ENCODE data around the gene KAT2A.
A peak's percentile ranks its signal among the peaks of the same experiment; 100 is the strongest.

KAT2A gene

DNA sequence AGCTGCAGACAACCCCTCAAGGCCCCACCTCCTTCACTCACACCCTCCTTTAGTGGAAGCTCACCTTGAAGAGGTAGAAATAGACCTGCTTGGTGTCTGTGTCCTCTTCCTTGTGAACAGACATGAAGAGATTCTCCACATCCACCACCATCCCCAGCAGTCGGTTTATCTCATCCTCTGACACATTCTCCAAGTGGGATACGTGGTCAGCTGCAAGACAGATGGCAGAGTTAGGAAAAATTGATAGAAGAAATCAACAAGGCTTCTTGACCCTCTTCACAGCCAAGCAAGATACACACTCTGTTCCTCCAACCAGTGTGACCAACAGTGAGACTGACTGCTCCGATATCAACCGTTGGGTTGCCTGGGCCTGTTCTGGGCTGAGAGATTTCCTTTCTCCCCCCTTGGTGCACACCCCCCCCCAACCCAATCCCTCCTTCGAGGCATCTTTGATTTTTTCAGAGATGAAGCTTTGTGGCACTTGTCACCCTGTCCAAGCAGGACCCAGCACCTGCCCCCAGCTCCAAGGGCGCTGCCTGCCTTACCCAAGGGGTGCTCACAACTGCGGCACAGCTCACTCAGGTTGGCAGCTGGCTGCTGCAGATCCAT lies 902 bp downstream of the KAT2A start:
- CTCF ChIA-PET, result interaction anchor here (0.6 to 1.3 kb wide), 3 partner anchors 19 to 75 kb away, joined by 3 to 4 read pairs (median 3); no protein-coding TSS in a partner anchor
- peak overlapping the region; percentile 71 for H3K27ac ChIP-seq
- TF ChIP-seq, protein P1, sequence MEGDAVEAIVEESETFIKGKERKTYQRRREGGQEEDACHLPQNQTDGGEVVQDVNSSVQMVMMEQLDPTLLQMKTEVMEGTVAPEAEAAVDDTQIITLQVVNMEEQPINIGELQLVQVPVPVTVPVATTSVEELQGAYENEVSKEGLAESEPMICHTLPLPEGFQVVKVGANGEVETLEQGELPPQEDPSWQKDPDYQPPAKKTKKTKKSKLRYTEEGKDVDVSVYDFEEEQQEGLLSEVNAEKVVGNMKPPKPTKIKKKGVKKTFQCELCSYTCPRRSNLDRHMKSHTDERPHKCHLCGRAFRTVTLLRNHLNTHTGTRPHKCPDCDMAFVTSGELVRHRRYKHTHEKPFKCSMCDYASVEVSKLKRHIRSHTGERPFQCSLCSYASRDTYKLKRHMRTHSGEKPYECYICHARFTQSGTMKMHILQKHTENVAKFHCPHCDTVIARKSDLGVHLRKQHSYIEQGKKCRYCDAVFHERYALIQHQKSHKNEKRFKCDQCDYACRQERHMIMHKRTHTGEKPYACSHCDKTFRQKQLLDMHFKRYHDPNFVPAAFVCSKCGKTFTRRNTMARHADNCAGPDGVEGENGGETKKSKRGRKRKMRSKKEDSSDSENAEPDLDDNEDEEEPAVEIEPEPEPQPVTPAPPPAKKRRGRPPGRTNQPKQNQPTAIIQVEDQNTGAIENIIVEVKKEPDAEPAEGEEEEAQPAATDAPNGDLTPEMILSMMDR (conservative IDR thresholded peaks at IDR 0.05; ENCODE audit: low read depth), result no peak
- POLR2A ChIA-PET (ENCODE audit: low non-redundant PET), result interaction anchor here (0.5 to 1.2 kb wide), 5 partner anchors 9 to 286 kb away, joined by 3 to 9 read pairs (median 4); no protein-coding TSS in a partner anchor
- DNase-seq (ENCODE audit: low spot score), result no peak

DNA sequence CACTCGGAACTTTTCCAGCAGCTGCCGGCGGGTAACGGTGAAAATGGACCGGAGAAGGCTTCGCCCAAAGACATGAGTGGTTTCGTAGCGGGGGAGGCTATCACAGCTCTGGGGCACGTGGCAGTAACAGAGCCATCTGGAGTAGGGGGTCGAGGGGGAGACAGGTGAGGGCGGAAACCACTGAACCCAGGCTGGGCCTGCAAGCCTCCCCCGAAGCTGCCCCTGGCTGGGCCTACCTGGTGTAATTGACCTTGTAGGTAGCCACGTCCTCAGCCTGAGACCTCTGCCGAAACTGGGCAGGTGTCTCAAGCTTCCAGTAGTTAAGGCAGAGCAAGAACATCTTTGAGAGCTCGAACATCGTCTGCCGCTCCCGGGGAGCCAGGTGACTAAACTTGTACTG lies 1.9 kb downstream of the KAT2A start:
- TF ChIP-seq, protein P1 (conservative IDR thresholded peaks at IDR 0.05; ENCODE audit: low read depth), result no peak
- POLR2A ChIA-PET (ENCODE audit: low non-redundant PET), result interaction anchor here (0.5 to 0.6 kb wide), 2 partner anchors 92 to 93 kb away, joined by 3 to 4 read pairs; no protein-coding TSS in a partner anchor
- DNase-seq (ENCODE audit: low spot score), result no peak
- H3K27ac ChIP-seq, result peak overlapping the region; percentile 71
- CTCF ChIA-PET, result interaction anchor here (0.6 to 2.3 kb wide), 5 partner anchors 95 to 616 kb away, joined by 3 to 19 read pairs (median 5); no protein-coding TSS in a partner anchor

DNA sequence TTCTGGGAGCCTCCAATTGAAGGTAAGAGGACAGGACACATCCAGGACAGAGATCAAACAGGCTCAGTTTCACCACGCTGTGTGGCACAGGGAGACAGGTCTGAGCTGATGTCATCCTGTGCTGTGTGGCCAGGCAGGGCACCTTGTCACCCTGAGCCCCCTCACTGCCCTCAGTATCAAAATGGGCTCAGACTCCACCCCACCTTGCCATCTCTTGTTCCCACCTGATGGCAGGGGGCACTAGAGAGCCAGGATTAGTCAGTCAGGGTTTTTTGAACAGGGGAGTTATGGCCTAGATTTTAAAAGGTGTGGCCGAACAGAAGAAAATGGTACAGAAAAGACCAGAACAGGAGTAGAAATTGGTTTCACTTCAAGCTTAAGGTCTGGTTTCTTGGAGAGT lies 2.6 kb downstream of the KAT2A start:
- ChIA-PET POLR2A (ENCODE audit: low non-redundant PET) (no interaction called here), CTCF (interaction anchor here (0.6 to 2.3 kb wide), 8 partner anchors 9 to 394 kb away, joined by 3 to 19 read pairs (median 4); no protein-coding TSS in a partner anchor)
- peak overlapping the region; percentile 71 for H3K27ac ChIP-seq
- TF ChIP-seq, protein P1 (conservative IDR thresholded peaks at IDR 0.05; ENCODE audit: low read depth), result peak; percentile 41
- no peak for DNase-seq (ENCODE audit: low spot score)

DNA sequence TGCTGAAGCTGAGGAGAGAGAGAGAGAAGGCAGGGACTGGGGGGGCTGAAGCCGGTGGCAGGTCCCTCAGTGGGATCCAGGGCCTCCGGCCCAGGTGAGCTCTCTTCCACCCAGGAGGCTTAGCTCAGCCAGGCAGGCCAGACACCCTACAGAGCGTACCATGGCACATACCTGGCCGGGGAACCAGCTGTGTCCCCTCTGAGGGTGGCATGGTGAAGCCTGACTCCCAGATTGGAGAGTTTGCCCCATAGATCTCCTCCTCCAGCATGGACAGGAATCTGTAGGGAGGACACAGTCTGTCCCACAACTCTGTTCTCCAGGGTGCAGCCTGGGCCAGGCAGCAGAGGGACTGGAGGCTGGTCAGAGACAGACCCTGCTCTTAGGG lies 3.0 kb downstream of the KAT2A start:
- DNase-seq (ENCODE audit: low spot score), result no peak
- ChIA-PET POLR2A (ENCODE audit: low non-redundant PET) (no interaction called here), CTCF (interaction anchor here (0.5 to 2.3 kb wide), 7 partner anchors 10 to 189 kb away, joined by 3 to 19 read pairs (median 3); no protein-coding TSS in a partner anchor)
- H3K27ac ChIP-seq, result peak overlapping the region; percentile 71
- TF ChIP-seq, protein P1 (conservative IDR thresholded peaks at IDR 0.05; ENCODE audit: low read depth), result no peak

DNA sequence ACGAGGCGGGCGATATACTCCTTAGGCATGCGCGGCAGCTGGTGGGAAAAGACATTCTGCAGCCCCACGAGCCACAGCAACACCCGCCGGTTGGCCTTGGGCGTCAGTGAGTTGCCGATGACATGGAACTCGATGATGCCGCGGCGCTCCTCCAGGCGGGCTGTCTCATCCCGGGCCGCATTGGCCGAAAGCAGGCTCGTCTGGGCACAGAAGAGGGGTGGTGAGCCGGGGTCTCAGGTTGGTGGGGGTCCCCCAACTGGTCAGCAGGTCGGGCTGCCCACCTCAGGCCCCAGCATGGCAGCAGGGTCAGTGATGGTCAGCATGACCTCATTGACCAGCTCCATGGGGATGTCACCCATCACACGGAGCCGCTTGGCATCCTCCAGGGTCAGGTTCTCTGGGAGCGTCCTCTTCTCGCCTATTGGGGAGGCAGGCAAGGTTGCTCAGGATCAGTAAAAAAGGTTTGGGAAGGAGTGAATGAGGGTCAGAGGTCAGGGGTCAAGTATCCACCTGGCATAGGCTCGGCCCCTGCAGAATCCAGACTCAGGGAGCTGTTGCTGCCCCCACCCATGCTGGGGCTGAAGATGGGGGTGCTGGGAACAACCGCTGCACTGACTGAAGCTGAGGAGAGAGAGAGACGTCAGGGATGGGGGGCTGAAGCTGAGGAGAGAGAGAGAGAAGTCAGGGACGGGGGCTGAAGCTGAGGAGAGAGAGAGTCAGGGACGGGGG lies 3.6 kb downstream of the KAT2A start:
- TF ChIP-seq, protein P1 (conservative IDR thresholded peaks at IDR 0.05; ENCODE audit: low read depth), result no peak
- ChIA-PET CTCF (interaction anchor here (0.5 to 2.3 kb wide), 7 partner anchors 10 to 188 kb away, joined by 3 to 19 read pairs (median 3); no protein-coding TSS in a partner anchor), POLR2A (ENCODE audit: low non-redundant PET) (no interaction called here)
- peak overlapping the region; percentile 71 for H3K27ac ChIP-seq
- no peak for DNase-seq (ENCODE audit: low spot score)

DNA sequence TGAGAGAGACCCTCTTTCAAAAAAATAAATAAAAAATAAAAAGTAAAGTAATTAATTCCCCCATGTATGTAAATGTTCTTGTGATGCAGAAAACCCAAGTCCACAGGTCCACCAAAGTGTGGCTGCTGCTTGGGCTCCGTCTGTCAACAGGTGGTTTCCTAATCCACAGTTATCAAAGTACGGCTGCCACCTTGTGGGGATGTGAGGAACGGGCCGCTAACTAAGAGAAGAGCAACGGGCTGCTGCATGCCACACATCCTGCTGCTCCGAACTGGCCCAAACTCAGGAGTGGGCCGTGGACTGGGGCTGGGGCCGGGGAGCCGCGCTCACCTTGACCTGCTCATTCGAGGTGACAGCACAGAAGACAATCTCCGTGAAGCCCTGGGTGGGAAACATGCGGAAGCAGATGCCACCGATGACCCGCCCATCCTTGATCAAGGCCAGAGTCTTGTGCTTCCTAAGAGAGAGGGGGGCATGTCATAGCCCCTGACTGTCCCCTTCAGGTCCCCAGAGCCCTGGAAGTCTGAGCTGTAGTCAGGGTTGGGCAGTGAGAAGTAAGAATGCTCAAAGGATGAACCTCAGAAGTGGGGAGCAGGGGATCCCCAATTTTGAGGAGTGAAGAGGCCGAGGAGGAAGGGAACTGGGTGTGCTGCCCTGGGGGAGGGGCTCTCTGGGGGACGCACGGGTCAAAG lies 4.3 kb downstream of the KAT2A start:
- H3K27ac ChIP-seq, result peak overlapping the region; percentile 27; the same call in 1 of the 2 replicates
- TF ChIP-seq, protein P1 (conservative IDR thresholded peaks at IDR 0.05; ENCODE audit: low read depth), result peak; percentile 86
- POLR2A ChIA-PET (ENCODE audit: low non-redundant PET), result no interaction called here
- CTCF ChIA-PET, result interaction anchor here (0.6 to 2.3 kb wide), 4 partner anchors 11 to 94 kb away, joined by 3 to 19 read pairs (median 4); no protein-coding TSS in a partner anchor
- DNase-seq (ENCODE audit: low spot score), result peak; percentile 64

Measured in RWPE1 (cell line).